HG02840 (cell line): Measurements from ENCODE around the gene CELF5.

Experiments used
- ATAC-seq: cut with Tn5 transposase; IDR thresholded peaks from one replicate; pipeline ENCODE4 v1.9.1; 2021; ENCODE audit warnings: mild to moderate bottlenecking, moderate library complexity, moderate number of reproducible peaks; ENCODE audit not compliant: unreplicated experiment, low FRiP score

The CELF5 gene

DNA sequence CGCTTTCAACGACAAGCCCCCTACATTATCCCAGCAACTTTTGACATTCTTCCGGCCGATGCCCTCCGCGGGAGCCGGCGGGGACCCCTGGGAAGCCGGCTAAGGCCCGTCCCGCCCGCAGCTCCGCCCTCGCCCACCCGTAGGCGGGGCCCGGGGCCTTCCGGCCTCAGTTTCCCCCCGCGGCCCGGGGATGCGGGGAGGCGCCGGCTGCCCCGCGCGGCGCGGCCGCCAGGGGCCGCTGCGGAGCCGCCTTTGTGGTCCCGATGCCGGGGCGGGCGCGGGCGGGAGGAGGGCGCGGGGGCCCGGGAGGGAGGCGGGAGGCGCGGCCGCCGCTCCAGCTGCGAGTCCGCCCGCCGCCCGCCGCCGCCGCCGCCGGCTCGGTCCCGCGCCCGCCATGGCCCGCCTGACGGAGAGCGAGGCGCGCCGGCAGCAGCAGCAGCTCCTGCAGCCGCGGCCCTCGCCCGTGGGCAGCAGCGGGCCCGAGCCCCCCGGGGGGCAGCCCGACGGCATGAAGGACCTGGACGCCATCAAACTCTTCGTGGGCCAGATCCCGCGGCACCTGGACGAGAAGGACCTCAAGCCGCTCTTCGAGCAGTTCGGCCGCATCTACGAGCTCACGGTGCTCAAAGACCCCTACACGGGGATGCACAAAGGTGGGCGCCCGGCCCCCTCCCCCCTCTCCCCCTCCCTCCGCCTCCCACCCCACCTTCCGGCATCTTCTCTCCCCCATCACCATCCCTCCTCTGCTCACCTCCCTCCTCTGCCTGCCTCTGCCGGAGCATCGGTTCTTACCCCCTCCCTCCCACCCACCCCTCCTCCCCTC is at the start of gene CELF5:
Gene CELF5, plus strand, starts transcription at position 316 of the 823 bp plus-strand sequence. Its CDS starts 79 bp downstream, at position 395.
- ATAC-seq, result no peak

DNA sequence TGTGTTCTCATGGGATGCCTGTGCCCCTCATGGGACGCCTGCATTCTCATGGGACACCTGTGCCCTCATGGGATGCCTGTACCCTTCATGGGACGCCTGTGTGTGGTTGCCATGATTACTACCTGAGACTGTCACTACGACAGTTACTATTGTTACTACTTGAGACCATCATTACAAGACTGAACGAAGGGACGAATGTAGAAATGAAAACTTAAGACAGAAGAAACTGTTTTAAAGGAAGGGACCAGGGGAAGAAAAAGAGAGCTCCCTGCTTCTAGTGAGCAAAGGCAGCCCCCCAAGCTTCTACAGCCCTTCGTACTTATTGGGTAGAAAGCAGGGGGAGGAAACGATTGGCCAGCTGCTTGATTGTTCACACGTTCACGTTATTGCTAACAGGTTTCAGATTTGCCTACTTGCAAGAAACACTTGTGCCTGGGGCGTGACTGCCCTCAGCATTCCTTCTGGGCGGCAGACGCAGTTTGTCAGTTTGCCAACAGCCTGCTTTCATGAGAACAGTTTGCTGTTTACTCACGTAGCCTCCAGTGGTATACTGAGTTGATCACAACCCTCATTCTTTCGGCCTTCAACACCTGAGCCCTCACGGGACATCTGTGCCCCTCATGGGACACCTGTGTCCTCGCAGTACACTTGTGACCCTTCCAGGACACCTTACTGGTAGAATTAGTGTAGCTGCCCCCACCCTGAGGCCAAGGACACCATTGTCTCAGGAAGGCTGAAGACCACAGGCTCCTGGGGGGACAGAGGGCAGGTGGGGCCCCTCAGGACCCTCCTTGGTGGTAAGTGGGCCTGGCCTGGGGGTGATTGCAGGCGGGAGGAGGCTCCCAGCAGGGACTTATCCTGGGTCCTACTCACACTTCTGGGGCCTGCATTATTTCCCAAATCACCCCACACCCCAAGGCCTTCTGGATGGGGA is 48.4 kb upstream of the CELF5 start:
- ATAC-seq, result no peak

DNA sequence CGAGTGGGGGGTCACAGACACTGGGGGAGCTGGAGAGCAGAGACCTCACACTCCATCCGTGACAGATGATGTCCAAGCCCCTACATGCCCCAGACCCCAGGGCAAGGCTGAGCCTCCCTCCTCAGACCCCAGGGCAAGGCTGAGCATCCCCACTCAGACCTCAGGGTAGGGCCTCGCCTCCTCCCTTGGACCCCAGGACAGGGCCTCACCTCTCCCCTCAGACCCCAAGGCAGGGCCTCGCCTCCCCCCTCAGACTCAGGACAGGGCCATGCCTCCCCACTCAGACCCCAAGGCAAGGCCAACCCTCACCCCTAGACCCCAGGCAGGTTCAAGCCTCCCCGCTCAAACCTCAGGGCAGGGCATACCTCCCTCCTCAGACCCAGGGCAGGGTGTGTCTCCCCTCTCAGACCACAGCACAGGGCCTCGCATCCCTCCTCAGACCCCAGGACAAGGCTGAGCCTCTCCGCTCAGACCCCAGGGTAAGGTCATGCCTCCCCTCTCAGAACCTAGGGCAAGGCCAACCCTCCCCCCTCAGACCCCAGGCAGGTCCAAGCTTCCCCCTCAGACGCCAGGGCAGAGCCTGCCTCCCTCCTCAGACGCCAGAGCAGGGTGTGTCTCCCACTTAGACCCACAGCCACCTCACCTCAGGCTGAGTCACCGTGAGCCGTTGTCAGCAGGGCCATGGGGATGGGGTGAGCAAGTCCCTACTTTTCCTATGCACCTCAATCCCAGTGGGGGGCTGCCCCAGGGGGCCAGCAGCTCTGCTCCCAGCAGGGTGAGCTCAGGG is 47.6 kb upstream of the CELF5 start:
- ATAC-seq, result no peak

DNA sequence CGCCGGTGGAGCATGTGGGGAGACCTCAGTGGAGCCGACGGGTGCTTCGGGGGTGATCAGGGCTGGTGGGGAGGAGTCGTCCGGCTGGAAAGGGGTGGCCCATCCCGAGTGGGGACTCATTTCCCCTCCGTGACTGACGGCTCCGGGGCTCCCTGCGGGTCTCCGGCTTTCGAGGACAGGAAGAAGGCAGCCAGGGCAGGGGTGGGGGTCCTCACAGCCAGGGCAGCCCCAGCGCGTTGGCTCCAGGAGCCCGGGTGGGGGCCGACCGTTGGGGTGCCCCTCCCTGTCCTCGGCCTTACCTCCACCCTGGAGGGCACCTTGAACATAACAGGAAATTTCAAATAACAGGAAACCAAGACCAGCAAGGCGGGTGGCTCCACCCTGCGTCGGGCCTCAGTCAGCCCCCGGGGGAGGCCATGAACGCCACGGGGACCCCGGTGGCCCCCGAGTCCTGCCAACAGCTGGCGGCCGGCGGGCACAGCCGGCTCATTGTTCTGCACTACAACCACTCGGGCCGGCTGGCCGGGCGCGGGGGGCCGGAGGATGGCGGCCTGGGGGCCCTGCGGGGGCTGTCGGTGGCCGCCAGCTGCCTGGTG is 46.0 kb upstream of the CELF5 start, which contains the start of gene S1PR4:
Gene S1PR4, plus strand, starts transcription at position 393 of the 596 bp plus-strand sequence. Its CDS starts 24 bp downstream, at position 417.
- ATAC-seq, result no peak

DNA sequence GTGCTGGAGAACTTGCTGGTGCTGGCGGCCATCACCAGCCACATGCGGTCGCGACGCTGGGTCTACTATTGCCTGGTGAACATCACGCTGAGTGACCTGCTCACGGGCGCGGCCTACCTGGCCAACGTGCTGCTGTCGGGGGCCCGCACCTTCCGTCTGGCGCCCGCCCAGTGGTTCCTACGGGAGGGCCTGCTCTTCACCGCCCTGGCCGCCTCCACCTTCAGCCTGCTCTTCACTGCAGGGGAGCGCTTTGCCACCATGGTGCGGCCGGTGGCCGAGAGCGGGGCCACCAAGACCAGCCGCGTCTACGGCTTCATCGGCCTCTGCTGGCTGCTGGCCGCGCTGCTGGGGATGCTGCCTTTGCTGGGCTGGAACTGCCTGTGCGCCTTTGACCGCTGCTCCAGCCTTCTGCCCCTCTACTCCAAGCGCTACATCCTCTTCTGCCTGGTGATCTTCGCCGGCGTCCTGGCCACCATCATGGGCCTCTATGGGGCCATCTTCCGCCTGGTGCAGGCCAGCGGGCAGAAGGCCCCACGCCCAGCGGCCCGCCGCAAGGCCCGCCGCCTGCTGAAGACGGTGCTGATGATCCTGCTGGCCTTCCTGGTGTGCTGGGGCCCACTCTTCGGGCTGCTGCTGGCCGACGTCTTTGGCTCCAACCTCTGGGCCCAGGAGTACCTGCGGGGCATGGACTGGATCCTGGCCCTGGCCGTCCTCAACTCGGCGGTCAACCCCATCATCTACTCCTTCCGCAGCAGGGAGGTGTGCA is 45.3 kb upstream of the CELF5 start:
- no peak for ATAC-seq

DNA sequence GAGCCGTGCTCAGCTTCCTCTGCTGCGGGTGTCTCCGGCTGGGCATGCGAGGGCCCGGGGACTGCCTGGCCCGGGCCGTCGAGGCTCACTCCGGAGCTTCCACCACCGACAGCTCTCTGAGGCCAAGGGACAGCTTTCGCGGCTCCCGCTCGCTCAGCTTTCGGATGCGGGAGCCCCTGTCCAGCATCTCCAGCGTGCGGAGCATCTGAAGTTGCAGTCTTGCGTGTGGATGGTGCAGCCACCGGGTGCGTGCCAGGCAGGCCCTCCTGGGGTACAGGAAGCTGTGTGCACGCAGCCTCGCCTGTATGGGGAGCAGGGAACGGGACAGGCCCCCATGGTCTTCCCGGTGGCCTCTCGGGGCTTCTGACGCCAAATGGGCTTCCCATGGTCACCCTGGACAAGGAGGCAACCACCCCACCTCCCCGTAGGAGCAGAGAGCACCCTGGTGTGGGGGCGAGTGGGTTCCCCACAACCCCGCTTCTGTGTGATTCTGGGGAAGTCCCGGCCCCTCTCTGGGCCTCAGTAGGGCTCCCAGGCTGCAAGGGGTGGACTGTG is 44.6 kb upstream of the CELF5 start:
- no peak for ATAC-seq

DNA sequence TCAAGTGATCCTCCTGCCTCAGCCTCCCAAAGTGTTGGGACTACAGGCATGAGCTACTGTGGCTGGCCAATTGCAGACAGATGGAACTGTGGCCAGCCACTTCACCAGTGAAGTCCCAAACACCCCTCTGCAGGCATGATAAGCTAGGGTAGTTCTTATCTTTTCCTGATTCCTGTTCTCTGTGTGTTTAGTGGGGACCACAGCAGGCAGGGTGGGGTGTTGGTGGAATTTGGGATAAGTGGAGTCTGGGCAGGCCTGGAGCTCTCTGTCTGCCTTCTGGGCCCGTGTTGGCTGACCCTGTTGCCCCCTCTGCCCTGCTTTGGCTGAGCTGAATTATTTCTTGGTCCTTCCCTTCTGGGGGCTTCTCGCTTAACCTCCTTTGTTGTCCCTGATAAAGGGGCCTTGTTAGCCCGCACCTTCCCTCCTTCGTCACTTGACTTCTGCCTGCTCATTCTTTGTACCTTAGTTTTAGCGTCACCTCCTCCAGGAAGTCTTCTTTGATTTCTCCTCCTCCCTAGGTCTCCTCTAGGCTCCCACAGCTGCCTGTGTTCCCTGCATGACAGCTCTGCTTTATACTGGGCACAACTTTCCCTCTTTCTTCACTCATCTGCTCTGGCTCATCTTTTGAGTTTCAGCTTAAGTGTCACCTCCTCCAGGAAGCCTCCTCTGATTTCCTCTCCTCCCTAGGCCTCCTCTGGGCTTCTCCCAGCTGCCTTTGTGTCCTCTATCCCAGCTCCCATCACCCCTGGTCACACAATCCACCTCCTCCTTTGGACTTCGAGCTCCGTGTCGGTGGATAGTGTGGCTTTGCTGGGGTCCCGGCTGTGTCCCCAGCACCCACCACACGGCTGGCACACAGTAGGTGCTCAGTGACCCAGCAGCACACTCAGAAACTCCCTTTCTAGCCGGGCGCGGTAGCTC is 40.5 kb upstream of the CELF5 start:
- no peak for ATAC-seq

DNA sequence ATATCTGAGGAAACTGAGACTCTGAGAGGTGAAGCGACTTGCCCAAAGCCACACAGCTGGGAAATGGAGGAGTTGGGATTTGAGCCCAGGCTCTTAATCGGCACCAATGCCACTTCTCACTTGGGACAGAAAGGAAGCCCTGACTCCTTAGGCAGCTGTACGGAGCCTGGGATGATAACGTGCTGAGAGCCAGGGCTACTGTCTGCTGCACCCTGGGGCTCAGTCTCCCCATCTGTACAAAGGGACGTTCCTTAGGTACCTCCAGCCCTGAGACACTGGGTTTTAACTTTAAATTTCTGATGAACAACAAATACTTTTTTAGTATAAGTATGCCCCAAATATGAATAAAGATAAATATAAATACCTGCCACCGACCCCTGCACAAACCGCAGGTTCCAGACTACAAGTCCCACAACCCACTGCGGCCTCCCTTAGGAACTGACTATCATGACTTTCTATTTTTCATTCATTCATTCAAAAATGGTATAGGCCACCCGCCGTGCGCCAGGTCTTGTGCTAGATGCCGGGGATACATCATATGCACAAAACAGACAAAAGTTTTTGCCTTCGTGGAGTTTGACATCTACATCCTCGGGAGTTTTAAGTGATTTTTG is 39.5 kb upstream of the CELF5 start:
- peak; percentile 12 for ATAC-seq

DNA sequence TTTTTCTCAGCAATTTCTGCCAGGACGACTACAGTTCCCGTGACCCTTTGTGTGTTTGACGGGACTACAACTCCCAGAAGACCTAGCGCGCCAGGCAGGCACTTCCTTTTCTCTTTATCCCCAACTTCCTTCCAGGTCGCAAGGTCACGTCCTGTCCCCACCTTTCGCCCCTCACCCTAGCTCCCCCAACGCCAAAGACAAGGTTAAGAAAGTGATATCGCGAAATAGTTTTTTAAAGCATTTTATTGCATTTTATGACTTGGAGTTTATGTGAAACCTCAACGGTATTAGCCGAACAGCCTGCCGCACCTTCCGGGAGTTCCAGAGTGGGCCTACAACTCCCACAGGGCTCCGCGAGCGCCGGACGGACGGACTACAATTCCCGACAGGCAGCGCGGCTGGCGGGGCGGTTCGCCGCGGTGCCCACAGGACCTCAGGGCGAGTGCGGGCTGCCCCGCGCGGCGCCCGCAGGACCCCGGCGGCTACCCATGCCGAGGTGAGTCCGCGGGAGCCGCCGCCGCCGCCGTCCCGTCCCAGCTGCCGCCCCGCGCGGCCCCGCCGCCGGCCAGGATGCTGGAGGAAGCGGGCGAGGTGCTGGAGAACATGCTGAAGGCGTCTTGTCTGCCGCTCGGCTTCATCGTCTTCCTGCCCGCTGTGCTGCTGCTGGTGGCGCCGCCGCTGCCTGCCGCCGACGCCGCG is 38.9 kb upstream of the CELF5 start, which contains the start of gene NCLN:
Gene NCLN, plus strand, starts transcription at position 470 of the 699 bp plus-strand sequence. Its CDS starts 101 bp downstream, at position 571.
- peak; percentile 81 for ATAC-seq

DNA sequence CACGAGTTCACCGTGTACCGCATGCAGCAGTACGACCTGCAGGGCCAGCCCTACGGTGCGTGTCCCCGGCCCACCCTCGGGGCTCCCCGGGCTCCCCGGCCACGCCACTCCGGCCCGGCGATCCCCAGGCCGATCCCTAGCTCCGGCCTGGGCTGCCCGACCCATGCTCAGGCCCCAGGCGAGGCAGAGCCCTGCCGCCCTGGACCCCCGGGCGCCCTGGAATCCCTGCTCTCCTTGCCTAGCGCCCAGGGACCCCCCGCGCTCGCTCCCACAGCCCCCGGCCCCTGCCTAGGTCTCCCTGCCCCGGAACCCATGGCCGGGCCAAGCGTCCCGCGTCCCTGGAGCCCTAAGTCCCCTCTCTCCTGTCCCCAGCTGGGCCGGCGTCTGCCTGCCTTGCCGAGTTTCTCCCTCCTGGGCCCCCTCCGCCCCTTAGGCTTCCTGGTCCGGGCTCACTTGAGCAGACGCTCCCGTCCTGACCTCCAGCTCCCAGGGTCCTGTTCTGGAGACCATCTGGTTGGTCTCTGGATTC is 38.2 kb upstream of the CELF5 start:
- ATAC-seq, result peak; percentile 12

DNA sequence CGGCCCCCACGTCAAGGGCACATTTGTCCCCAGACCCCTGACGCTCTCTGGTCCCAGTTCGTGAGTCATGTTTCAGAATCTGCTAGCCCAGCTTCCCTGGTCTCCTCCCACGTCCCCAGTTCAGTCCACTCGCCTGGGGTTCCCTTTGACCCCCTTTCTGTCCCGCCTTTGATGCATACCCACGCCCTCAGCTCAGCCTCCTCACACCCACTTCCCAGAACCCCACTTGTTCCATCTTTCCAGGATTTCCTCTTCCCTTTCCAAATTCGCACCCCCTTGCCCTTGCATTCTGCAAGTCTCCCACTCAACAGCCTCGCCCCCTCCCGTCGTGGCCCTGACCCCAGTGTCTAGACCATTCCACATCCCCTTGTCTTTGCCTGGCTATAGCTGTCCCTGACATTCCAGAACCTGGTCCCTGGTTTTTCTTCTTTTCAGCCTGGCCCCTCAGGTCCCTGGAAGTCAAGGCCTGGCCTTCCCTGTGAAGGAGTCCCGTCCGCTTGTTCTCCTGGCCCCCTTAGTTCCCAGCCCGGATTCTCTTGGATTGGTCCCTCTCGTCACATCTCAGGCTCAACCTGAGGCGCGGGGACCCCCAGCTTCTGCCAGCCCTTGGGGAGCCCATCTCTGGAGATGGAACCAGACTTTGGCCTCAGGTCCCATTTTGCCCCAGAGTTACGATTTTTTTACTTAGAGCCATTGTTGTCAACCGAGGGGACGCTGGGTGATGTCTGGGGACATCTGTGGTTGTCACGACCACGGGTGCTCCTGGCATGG is 37.4 kb upstream of the CELF5 start:
- no peak for ATAC-seq

DNA sequence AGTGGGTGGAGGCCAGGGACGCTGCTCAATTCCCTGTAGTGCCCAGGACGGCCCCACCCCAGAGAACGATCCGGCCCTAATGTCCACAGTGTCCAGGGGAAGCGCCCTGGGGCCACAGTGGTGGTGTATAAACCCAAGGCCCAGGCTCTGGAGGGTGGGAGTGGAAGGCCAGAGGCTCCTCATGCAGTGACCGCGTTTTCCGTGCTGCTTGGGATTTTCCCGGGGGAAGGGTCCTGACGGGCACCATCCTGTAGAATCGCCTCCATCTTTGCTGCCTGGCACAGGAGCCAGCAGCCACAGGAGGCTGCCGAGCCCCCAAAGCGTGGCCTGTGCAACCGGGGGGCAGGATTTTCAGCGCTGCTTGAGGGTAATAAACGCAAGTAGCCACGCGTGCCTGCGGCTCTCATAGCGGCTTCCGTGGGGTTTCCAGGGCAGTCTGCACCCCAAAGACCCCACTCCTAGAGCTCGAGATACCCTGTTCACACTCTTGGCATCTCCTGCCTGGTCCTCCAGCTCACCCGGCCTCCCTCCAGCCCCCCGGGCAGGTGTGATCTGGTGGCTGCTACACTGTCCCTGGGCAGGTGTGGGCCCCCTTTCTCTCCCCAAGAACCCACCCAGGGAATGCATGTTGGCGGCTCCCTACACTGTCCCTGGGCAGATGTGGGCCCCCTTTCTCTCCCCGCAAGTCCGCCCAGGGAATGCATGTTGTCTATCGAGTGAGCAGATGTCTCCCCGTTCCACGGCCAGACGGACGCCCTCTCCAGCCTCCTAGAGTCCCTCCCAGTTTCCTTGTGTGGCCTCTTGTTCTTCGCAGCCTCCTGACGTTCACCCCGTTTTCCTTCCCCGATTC is 36.6 kb upstream of the CELF5 start:
- ATAC-seq, result no peak

DNA sequence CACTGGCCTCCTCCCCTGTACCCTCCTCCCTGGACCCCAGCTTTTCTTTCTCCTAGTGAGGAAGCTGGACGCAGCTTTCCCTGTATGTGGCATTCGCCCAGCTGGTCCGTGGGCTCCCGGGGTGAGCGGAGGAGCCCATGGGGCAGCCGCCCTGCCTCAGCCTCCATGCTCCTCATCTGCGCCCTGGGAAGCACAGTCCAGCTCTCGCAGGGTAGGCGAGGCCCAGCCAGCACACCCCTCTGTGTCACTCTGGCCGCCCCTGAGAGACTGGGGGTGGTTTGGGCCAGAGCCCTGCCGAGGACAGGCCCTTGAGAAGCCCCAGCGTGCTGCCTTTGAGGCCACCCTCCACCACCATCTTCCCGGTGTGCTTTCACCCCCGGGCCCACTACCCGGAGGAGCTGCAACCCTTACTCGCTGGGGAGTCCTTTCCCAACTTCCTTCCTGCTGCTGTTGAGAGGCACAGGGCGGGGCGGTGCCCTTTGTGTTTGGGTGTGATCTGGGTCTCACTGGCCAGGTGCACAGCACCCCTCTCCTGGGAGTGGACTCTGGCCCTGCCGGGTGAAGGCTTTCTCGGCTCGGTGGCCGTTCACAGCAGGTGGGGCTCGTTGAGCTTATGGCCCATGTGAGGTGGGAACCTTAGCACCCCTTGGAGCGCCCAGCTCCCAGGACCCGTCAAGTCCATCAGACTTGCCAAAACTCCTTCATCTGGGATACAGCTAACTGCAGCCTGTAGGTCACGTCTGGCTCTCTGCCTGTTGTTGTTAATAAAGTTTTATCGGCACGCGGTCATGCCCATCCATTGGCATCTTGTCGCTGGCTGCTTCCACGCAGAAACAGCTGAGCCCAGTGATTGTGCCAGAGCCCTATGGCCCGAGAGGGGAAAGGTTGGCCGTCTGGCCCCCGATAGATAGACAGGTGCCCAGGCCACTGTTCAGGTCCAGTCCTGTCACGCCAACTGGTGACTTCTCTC is 35.5 kb upstream of the CELF5 start:
- ATAC-seq, result no peak
